Suprapubic skin (tissue), 3 donors: ENCODE measurements around the gene ALPI.

Source experiments
- CTCF ChIP-seq, 2 donors: fragments of 200-600 bp in 1 of 2; fragments of 450-650 bp in 1 of 2; sonication (generic) in 1 of 2; IDR thresholded peaks; one replicate each; pipeline ENCODE4 v1.5.1; 2016 to 2019; ENCODE audit warnings: antibody characterized with exemption in 2 of 2, mild to moderate bottlenecking in 1 of 2, moderate library complexity in 1 of 2
- POLR2AphosphoS5 ChIP-seq, 3 donors: sonication (generic); formaldehyde crosslinking; IDR thresholded peaks; one replicate each; pipeline ENCODE4 v1.6.1; 2017; ENCODE audit warnings: antibody characterized with exemption in 3 of 3

GRCh38 chr2:232447638-232448303, 8.2 kb upstream of the ALPI start:
- TF ChIP-seq CTCF (IDR thresholded peaks at IDR 0.05), result no peak
- no peak for TF ChIP-seq POLR2AphosphoS5 (IDR thresholded peaks at IDR 0.05)
